Right cardiac atrium (tissue), 5 donors: Measurements from ENCODE around the gene ETFA. TPM values are rescaled to one million over a fixed set of nuclear protein-coding genes. Genes with fewer than 3 reads are reported as not detected.
A peak's percentile ranks its signal among the peaks of the same experiment; 100 is the strongest.
"Not testable (repeated sequence)": the region's sequence is repeated elsewhere in the genome, so short reads cannot be mapped to it uniquely, and the experiment has no call there.

Experiments
- ATAC-seq, 2 donors: fragments of 200-7000 bp; cut with Tn5 transposase; one replicate each; pipeline versions ENCODE4 v1.8.0 to v1.9.1; 2020; ENCODE audit warnings: moderate library complexity in 2 of 2, mild to moderate bottlenecking in 1 of 2
- DNase-seq, 3 donors: peaks; one replicate each; pipeline ENCODE4 v3.0.0-alpha.2; 2020
- H3K27ac ChIP-seq: one replicate; pipeline ENCODE4 v1.5.1; 2013; ENCODE audit warnings: mild to moderate bottlenecking, low read length, control low read depth, moderate library complexity
- H3K27me3 ChIP-seq: one replicate; pipeline ENCODE4 v1.6.1; 2013; ENCODE audit not compliant: control insufficient read depth, insufficient read depth
- H3K4me1 ChIP-seq: one replicate; pipeline ENCODE4 v1.6.1; 2013; ENCODE audit warnings: low read length; ENCODE audit not compliant: control insufficient read depth, insufficient read depth
- H3K4me3 ChIP-seq: one replicate; pipeline ENCODE4 v1.5.1; 2013; ENCODE audit warnings: low read length, control low read depth
- H3K9me3 ChIP-seq: one replicate; pipeline ENCODE4 v1.6.1; 2013; ENCODE audit warnings: low read length; ENCODE audit not compliant: control insufficient read depth
- WGBS: extraction: QIAGEN DNeasy Blood & Tissue Kit; methylation state at CpG from one replicate; pipeline ENCODE4 v1.1.7; 2013; 5-methylcytosine and 5-hydroxymethylcytosine counted together
- intact Hi-C, 4 donors: fragments of 100-400 bp; cut with DNase I; formaldehyde crosslinking; loops; one replicate each; pipeline versions ENCODE4 v1.11.0 to v1.14.0; 2022 to 2023
- polyA plus RNA-seq: library from polyadenylated mRNA; stranded (reverse); fragments of 200-250 nt; gene quantifications from one replicate; pipeline ENCODE4 v1.2.3, GENCODE V29; 2013
- total RNA-seq, 4 donors: library from RNA; stranded (reverse); fragmentation: NEBNext Ultra II Directional; extraction: Animal tissue kit (Norgen Biotek cat#: 25700); gene quantifications; one replicate each; pipeline ENCODE4 v1.2.1, GENCODE V29; 2021
- donor health status: healthy with polysubstance abuse.
- donor health status: DM: no; HTN: yes; CAD: no.
- donor health status: DM: no; HTN: no; CAD: no.
- donor health status: DM: no; HTN: yes; CAD: no; lungs with severe emphysema.
- donor health status: DM: yes; HTN: yes; CAD: no.

The ETFA gene
- total and polyA plus RNA-seq, 5 donors: 248 to 283 (median 251) TPM

- Histone ChIP-seq H3K27ac (no peak overlapping the region), H3K27me3 (no peaks in the 10 kb centered on the region), H3K4me1 (no peaks in the 10 kb centered on the region), H3K9me3 (no peaks in the 10 kb centered on the region), H3K4me3 (no peak overlapping the region)
- ATAC-seq (no peak), DNase-seq (no peak)
- intact Hi-C loops: no loop called here
- WGBS: 92% methylated on average over 1 of the region's 1 CpG
These were observed 14.4 kb downstream of the ETFA start for GRCh38 chr15:76296849-76297248.

DNA sequence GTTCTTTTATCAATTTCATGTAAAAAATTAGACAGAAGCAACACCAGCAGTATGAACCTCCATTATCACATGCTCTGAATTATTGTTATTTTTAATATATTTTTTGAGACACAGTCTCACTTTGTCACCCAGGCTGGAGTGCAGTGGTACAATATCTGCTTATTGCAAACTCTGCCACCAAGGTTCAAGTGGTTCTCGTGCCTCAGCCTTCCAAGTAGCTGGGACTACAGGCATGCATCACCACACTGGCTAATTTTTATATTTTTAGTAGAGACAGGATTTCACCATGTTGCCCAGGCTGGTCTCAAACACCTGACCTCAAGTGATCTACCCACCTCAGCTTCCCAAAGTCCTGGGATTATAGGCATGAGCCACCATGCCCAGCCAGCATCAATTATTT lies 16.8 kb downstream of the ETFA start:
- WGBS: 65% methylated on average over 1 of the region's 1 CpG
- H3K27ac ChIP-seq, ATAC-seq, H3K27me3 ChIP-seq, H3K9me3 ChIP-seq, DNase-seq, intact Hi-C loops, H3K4me3 ChIP-seq, H3K4me1 ChIP-seq: not testable (repeated sequence)

GRCh38 chr15:76293361-76293760 lies 17.9 kb downstream of the ETFA start:
- 38% methylated on average over 1 of the region's 1 CpG for WGBS
- ATAC-seq (no peak), DNase-seq (no peak)
- Histone ChIP-seq H3K27me3 (no peaks in the 10 kb centered on the region), H3K27ac (no peak overlapping the region), H3K9me3 (no peaks in the 10 kb centered on the region), H3K4me1 (no peaks in the 10 kb centered on the region), H3K4me3 (no peak overlapping the region)
- intact Hi-C loops: no loop called here

GRCh38 chr15:76289582-76289981 lies 21.7 kb downstream of the ETFA start:
- ATAC-seq: no peak
- WGBS: 54% methylated on average over 3 of the region's 3 CpGs
- intact Hi-C loops: no loop called here

GRCh38 chr15:76286271-76286879 lies 24.9 kb downstream of the ETFA start:
- H3K9me3 ChIP-seq: no peaks in the 10 kb centered on the region
- ATAC-seq (no peak), DNase-seq (no peak)
- intact Hi-C loops: no loop called here
- no peaks in the 10 kb centered on the region for H3K27me3 ChIP-seq
- H3K4me1 ChIP-seq: no peaks in the 10 kb centered on the region
- H3K27ac ChIP-seq: no peak overlapping the region
- 69% methylated on average over 4 of the region's 4 CpGs for WGBS
- no peak overlapping the region for H3K4me3 ChIP-seq

More at GRCh38 chr15:76289582-76289981, 21.7 kb downstream of the ETFA start:
- no peak for DNase-seq
- no peak overlapping the region for H3K4me3 ChIP-seq
- no peaks in the 10 kb centered on the region for H3K27me3 ChIP-seq
- H3K4me1 ChIP-seq: no peaks in the 10 kb centered on the region
- no peak overlapping the region for H3K27ac ChIP-seq
- no peaks in the 10 kb centered on the region for H3K9me3 ChIP-seq

DNA sequence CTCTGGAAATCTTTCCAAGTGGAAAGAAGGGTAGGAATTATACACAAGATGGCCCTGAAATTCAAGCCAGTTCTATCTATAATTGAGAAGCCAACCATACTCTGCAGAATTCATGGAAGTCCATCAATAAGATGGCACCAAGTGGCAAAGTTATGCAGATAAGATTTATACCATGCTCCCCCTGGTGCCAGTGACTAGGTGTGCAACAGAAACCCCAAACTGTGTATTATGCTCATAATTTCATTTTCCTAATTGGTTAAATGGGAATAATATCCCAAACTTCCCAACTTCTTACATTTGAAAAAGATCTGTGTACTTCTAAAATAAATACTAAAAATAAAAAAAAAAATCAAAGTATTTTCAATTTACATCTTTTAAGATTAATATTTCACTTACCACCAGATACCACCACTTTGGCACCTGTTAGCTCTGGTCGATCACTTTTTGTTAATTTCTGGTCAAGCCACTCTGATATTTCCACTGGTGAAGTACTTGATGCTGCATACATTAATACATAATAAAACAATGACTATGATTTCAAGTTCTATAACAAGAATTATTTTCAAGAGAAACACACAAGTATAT lies 25.9 kb downstream of the ETFA start:
- Histone ChIP-seq H3K27ac (no peak overlapping the region), H3K27me3 (no peaks in the 10 kb centered on the region), H3K4me1 (no peaks in the 10 kb centered on the region), H3K9me3 (no peaks in the 10 kb centered on the region), H3K4me3 (no peak overlapping the region)
- intact Hi-C loops: no loop called here
- WGBS: 93% methylated on average over 1 of the region's 1 CpG
- DNase-seq (no peak), ATAC-seq (no peak)

DNA sequence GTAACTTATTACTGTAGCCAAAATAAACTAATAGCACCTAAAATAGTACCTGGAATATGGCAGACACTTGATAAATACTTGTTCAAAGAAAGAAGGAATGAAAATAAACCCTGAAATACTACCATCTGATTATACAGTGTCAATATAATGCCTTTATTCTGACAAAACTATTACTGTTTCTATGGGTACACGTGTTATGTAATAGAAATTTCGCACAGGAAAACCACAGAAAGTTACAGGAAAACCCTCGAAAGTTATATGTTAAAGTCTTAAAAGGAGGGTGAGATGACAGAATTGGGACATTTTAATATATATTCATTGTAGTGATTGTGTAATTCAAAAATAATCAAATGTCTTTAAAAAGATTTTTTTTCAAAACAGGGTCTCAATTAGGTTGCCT lies 28.8 kb downstream of the ETFA start:
- no peaks in the 10 kb centered on the region for H3K27me3 ChIP-seq
- intact Hi-C loops: no loop called here
- H3K9me3 ChIP-seq: no peaks in the 10 kb centered on the region
- no peaks in the 10 kb centered on the region for H3K4me1 ChIP-seq
- WGBS: 57% methylated on average over 3 of the region's 3 CpGs
- H3K27ac ChIP-seq: no peak overlapping the region
- no peak overlapping the region for H3K4me3 ChIP-seq
- ATAC-seq: no peak
- no peak for DNase-seq

GRCh38 chr15:76278651-76279050 lies 32.6 kb downstream of the ETFA start:
- ATAC-seq: no peak
- intact Hi-C loops: no loop called here
- Histone ChIP-seq H3K9me3 (no peaks in the 10 kb centered on the region), H3K27me3 (no peaks in the 10 kb centered on the region), H3K27ac (no peak overlapping the region), H3K4me1 (peaks cover 2% of the 10 kb centered on the region), H3K4me3 (no peak overlapping the region)
- 100% methylated on average over 1 of the region's 1 CpG for WGBS
- no peak for DNase-seq

GRCh38 chr15:76274821-76275220 lies 36.4 kb downstream of the ETFA start:
- ATAC-seq (no peak), DNase-seq (no peak)
- Histone ChIP-seq H3K4me1 (peaks cover 2% of the 10 kb centered on the region), H3K4me3 (no peak overlapping the region), H3K27me3 (no peaks in the 10 kb centered on the region), H3K27ac (no peak overlapping the region), H3K9me3 (no peaks in the 10 kb centered on the region)
- WGBS: 90% methylated on average over 1 of the region's 1 CpG
- intact Hi-C loops: no loop called here

- Histone ChIP-seq H3K4me3 (no peak overlapping the region), H3K27me3 (no peaks in the 10 kb centered on the region), H3K9me3 (no peaks in the 10 kb centered on the region), H3K27ac (no peak overlapping the region), H3K4me1 (peaks cover 2% of the 10 kb centered on the region)
- intact Hi-C loops: no loop called here
- 18% methylated on average over 2 of the region's 2 CpGs for WGBS
- DNase-seq: peak in 1 of 3 donors; percentile 33
- ATAC-seq: no peak
These were observed 37.0 kb downstream of the ETFA start for GRCh38 chr15:76274226-76274625.

- intact Hi-C loops: no loop called here
- 96% methylated on average over 6 of the region's 6 CpGs for WGBS
These were observed 40.4 kb downstream of the ETFA start for GRCh38 chr15:76270876-76271275.

DNA sequence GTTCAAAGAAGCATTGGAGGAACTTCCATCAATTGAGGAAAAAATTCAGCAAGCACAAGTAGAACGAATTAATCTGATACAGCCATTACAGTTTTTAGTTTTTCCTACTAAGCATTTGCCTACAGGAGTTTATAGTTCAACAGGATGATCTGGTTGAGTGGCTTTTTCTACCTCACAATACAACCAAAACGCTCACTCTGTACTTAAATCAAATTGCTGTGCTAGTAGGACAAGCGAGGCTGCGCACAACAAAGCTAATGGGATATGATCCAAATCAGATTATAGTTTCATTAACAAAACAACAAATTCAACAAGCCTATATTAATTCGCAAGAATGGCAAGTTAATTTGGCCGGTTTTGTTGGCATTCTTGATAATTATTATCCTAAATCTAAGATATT lies 44.2 kb downstream of the ETFA start:
- ATAC-seq: no peak
- intact Hi-C loops: no loop called here
- Histone ChIP-seq H3K4me3 (no peak overlapping the region), H3K4me1 (no peaks in the 10 kb centered on the region), H3K9me3 (no peaks in the 10 kb centered on the region), H3K27ac (no peak overlapping the region), H3K27me3 (no peaks in the 10 kb centered on the region)
- DNase-seq: no peak
- 96% methylated on average over 6 of the region's 6 CpGs for WGBS

More at GRCh38 chr15:76270876-76271275, 40.4 kb downstream of the ETFA start:
- Histone ChIP-seq H3K4me3 (no peak overlapping the region), H3K27ac (no peak overlapping the region), H3K27me3 (no peaks in the 10 kb centered on the region), H3K4me1 (peaks cover 2% of the 10 kb centered on the region), H3K9me3 (no peaks in the 10 kb centered on the region)
- DNase-seq: no peak
- no peak for ATAC-seq
